GM18508 (cell line): ENCODE data around the gene COL6A2.

Experiments
- ATAC-seq: cut with Tn5 transposase; IDR thresholded peaks from one replicate; pipeline ENCODE4 v1.9.1; 2021; ENCODE audit warnings: moderate number of reproducible peaks; ENCODE audit not compliant: insufficient read depth, unreplicated experiment

COL6A2 gene

DNA sequence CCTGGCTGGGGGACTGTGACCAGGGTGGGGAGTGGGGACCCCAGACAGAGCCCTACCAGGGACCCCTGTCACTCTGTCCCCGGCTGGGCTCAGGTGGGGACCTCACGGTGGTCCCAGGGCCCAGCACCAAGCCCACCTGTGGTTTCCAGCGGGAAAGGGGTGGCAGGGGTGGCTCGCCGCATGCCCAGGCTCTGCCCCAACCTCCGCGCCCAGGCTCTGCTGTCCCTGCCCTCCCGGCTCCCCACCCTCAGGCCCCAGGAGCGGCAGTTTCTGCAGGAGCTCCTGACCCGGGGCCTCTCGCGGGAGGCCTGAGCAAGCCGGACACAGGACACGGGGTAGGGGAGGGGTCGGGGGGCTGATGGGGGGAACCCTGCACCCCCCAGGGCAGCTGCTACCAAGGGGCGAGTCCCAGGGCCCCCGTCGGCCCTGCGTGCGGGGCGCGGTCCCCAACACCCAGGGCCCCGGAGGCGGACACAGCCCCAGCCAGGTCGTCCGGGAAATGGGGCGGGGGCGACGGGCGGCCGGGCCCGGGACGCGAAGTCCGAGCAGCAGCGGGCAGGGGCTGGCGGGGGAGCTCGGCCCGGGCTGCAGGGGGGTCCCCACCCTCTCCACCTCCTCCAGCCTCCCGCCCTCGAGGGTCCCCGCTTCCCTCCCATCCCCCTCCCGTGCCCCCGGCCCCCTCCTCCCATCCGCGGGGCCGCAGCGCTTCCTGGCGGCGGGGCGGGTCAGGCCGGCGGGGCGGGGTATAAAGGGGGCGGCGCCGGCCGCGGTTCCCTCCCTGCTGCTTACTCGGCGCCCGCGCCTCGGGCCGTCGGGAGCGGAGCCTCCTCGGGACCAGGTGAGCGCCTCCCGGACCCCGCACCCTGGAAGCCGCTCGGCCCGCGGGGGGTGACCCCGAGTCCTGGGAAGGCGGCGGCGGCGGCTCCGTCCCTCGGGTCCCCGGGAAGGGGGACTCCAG lies at the start of gene COL6A2:
Gene COL6A2 (plus strand): TSS at position 777 of the 958 bp plus-strand sequence.
- ATAC-seq, result no peak

DNA sequence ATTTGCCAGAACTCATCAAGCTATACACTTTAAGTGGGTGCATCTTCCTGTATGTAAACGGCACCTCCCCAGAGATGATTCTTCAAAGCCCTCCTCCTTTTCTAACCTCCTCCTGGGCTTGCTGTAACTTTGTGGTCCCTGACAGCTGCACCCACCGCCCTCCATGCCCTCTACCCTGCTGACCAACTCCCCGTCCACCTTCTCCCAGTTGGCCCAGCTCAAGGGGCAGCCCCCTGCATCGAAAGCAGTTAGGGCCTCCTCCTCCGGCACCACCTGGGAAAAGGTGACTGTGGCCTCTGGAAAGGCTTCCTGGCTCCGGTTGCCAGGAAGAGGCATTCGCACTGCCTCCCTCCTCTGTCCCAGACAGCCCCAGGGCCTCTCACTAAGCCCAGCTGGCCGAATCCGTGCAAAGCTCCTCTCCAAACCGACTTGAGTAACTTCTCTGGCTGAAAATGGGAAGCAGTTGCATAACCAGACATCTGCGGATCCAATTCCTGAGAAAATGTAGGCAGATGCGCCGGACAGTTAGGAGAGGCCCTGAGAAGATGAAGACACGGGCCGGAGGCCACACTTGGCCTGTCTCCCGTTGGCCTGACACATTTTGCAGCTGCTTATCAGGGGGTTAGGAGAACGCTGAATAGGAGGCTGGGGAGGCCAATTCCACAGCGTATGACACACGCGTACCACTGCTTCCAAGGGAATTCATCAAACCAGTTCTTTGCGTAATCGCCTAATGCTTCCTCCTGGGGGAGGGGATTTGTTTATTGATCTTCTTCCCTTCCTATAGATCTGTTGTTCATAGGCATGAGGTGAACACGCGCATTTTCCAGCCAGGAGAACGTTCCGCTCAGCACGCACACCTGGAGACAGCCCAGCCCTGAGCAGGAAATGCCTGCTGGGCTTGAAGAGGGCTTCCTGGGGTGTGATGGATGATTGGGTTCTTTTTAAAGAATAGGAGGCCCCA lies 48.7 kb upstream of the COL6A2 start:
- no peak for ATAC-seq

DNA sequence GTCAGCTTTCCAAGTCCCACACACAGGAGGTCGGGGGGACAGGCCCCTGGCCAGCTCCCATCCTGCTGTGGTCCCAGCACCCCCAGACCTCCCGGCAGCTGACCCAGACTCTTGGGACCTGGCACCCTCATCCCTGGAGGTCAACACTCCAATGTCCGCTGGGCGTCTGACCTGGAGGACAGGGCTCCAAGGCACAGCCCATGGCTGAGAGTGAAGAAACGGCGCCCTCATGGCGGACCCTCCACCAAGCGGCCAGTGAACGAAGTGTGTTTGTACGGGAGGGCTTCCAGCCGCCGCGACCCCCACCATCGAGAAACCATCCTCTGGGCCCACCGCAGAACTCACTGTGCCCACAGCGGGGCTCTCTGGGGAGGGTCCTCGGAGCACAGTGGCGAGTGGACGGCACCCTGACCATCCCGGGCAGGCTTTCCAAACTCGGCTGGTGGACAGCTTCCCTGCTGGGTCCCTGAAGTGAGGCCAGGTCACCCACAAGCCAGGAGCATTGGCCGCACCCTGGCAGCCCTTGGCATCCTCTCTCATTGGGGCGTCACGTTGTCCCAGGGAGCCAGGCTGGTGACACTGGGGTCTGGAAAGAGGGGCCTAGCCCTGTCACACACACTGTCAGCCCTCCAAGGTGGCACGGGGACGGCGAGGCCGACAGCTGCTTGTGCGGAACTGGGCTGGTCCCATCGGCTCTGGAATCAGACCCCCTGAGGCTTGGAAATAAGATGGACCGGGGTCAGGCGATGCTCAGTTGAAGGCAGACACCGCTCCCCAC lies 47.8 kb upstream of the COL6A2 start:
- no peak for ATAC-seq

DNA sequence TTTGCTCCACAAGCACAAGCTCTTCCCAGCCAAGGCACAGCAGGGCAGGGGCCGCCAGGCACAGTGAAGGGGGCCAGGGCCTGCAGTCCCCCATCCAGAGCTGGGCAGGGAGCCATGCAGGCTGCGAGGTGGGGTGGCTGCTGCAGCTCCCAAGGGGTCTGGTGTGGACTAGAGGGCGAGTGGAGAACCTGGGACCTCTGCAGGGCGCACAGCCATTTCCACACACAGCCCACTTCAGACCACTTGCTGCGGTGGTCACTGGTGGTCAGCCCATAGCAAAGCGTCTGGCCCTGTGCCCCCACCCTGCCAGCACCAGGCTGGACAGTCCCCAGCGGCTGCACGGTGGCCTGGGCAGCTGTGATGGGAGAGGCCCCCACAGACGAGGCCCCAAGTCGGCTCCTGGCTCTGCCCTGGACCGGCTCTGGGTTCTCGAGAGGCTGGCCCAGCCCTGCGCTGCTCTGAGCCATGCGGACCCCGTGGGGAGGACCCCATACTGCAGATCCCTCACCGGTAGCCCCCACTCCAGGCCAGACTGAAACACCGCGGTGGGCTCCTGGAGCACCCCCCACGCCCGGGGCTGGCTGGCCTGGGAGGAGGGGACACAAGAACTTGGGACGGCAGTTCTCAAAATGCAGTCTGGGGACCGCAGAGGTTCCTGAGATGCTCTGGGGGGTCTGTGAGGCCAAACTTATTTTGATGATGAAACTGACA lies 47.1 kb upstream of the COL6A2 start:
- no peak for ATAC-seq

DNA sequence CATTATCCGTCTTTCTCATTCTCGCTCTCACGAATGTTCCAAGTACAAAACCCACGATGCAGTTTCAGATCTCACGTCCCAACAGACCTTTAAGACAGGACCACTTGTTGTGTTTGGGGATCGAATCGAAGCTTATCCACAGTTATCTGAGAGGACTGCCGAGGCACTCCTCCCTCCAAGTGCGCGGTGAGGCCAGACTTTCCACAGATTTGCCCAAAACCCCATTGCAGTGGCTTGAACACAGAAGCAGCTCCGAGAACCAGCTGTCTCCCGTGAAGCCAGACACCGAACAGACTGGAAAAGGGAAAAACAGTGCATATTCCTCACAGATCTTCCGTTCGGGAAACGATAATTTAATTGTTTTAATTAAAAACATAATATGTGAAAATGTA lies 46.5 kb upstream of the COL6A2 start:
- no peak for ATAC-seq

DNA sequence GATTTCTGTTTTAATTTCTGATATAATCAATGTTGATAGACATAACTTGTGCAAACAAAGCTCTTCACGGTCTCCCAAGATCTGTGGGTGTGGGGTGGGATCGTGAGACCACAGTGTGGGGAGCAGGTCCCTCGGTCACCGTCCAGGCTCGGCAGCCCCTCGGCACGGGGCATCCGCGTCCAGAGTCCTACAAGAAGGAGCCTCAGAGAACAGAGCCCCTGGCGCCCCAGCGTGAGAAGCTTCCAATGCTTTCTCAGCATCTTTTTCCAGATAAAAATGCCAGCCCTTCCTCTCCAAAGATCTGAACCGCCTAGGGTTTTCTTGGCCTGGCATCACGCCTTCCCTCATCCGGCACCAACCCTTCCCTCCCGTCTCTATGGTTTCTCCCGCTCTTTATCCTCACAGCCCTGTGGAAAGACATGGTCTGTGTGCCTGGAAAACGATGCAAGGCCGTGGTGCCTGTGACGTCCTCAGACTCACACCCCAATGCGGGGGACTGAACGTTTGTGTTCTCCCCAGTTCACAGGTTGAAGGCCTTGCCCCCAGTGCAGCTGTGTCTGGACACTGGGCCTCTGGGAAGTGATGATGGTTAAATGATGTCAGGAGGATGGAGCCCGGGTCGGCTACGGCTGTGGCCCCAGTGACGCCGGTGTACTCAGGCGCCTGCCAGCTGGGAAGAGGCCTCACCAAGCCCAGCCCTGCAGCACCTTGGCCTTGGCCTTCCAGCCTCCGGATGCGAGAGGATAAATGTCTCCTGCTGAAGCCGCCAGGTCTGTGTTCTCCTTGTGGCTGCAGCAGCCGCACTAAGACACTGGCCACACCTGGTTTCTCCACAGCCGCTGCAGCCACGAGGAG lies 45.9 kb upstream of the COL6A2 start:
- ATAC-seq, result no peak

DNA sequence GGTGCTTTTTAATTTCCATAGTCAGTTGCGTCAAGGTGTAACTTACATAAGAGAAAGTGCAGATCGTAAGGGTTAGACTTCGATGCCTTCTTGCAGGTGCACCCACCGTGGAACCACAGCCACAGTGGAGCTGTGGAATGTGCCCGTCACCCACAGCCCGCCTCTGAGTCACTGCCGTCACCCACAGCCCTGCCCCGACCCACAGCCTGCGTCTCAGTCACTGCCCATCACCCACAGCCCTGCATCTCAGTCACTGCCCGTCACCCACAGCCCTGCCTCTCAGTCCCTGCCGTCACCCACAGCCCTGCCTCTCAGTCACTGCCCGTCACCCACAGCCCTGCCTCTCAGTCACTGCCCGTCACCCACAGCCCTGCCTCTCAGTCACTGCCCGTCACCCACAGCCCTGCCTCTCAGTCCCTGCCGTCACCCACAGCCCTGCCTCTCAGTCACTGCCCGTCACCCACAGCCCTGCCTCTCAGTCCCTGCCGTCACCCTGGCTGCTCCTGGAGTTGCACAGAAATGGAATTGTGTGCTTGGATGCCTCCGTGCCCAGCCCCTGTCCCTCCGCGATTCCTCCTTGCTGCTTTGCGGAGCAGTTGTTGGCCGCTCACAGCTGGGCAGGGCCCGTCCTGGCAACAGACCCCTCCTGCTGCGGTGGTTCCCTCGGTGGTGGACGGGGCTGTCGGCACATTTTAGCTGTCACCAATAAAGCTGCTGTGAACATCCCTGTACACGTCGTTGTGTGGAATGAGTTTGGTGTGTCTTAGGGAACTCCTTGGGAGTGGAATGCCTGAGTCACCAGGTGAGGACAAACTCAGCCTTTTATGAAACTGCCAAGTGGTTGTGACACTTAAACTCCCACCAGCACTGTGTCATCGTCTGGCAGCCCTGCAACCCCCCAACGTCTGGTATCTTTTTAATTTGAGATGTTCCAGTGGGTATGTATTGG lies 44.9 kb upstream of the COL6A2 start:
- no peak for ATAC-seq

DNA sequence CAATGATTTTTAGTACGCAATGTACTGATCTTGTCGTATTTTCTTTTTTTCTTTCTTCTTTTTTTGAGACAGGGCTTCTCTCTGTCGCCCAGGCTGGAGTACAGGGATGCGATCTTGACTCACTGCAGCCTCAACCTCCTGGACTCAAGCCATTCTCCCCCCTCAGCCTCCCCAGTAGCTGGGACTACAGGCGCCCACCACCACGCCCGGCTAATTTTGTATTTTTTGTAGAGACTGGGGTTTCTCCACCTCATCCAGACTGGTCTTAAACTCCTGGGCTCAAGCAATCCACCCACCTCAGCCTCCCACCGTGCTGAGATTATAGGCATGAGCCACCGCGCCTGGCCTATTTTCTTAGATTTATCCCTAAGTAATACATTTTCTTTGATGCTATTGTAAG lies 43.9 kb upstream of the COL6A2 start:
- no peak for ATAC-seq

DNA sequence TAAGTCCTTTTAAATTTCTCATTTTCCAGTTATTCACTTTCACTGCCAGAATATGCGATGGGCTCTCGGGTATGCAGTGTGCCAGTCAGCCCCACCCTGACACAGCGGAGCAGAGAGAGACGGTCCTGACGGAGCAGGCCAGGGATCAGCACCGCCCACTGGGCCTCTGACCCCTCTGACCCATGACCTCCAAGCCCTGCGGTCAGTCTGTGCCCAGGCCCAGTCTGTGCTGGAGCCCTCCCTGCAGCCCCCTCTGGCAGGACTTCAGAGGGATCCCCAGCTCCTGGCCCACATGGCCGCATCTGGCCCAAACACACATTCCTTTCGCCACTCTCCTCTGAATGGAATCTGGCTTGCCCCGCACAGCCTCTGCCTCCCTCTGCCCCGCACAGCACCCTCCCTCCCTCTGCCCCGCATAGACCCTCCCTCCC lies 43.4 kb upstream of the COL6A2 start:
- ATAC-seq, result no peak

- no peak for ATAC-seq
These were observed 42.0 kb upstream of the COL6A2 start for GRCh38 chr21:46055863-46056281.

DNA sequence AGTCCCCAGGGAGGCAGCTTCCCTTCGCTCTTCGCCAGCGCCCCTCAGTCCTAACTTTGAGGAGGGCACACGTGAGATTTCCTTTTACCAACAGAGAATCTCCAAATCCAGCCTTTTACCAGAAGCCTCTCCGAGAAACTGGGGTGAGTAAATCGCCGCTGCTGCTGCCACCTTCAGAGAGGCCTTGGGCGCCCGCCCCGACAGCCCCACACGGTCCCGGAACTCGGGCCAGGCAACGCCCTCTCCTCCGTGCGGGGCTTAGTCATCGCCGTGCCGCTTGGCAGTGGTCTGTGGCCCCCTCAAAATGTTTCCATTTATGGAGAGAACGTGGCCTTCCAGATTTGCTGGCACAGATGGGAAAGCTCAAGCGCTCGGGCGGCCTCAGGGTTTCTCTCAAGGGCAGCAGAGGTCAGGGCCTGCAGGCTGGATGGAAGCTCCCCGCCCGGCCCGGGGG lies 41.4 kb upstream of the COL6A2 start:
- no peak for ATAC-seq

GRCh38 chr21:46057111-46057709 lies 40.7 kb upstream of the COL6A2 start:
- no peak for ATAC-seq

DNA sequence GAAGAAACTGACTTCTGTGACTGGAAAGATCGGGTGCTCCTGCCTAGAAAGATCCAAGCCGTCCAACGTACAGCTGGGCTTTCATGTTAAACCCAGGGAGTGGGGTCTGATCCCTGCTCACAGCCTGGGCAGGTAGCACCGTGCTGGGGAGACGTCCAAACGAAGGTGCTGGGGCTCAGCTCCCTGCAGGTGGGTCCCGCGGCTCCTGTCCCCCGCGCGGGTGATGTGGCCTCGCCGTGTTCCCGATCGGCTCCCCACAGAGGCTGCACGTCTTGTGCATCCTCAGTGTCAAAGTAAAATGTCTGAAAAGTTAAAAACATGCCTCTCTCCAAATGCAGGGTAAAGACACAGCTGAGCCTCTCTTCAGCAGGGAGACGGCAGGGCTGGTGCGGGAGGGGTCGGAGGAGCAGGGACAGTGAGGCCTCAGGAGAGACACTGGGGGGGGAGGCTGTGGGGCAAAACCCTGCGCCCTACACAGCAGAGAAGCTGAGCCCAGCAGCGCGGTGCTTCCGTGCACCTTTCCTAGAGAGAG lies 40.1 kb upstream of the COL6A2 start:
- ATAC-seq, result no peak

DNA sequence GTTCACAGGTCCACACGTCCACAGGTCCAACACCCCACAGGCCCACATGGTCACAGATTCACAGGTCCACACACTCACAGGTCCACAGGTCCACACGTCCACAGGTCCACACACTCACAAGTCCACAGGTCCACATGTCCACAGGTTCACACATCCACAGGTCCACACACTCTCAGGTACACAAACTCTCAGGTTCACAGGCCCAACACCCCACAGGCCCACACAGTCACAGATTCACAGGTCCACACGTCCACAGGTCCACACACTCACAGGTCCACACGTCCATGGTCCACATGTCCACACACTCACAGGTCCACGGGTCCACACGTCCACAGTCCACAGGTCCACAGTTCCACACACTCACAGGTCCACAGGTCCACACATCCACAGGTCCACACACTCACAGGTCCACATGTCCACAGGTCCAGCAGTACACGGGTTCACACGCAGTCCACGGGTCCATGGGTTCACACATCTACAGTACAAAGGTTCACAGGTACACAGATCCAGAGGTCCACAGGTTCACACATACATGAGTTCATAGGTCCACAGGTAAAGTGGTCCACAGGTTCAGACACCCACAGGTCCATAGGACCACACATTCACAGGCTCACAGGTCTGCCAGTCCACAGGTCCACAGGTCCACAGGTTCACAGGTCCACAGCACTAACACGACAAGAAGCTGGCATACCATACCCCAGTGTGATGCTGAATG lies 39.3 kb upstream of the COL6A2 start:
- ATAC-seq, result no peak

DNA sequence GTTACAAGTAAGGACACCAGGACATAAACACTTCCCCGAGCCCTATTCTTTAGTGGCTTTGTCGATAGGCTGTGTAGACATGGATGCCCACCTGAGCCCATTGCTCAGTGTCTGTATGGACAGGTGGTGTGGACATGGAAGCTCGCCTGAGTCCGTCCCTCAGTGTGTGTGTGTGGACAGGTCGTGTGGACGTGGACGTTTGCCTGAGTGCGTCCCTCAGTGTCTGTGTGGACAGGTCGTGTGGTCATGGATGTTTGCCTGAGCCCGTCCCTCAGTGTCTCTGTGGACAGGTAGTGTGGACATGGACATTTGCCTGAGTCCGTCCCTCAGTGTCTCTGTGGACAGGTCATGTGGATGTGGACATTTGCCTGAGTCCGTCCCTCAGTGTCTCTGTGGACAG lies 38.7 kb upstream of the COL6A2 start:
- ATAC-seq, result no peak
